ENCODE results near the gene GPR25.
A peak's percentile ranks its signal among the peaks of the same experiment; 100 is the strongest.

The GPR25 gene

DNA sequence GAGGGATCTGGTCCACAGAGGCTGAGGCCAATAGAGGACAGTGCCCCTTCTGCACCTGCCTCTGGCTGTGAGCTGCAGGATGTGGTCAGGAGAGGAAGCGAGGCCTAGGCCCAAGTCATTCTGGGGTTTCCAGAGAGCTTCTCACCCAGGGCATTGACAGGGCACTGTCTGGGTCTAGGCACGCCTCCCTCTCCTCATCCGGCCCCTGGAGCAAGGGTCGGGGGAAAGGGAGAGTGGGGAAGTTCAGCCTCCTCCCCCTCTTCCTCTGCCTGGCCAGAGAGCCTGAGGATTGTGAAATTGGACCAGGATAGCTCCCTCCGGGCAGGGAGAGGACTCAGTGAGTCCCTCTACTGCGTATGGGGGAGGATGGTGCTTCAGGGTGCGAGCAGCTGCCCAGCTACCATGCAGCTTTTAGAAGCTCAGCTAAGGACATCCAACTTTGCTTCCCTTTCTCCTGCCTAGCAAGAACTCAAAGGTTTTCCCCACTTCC lies 15.6 kb downstream of the GPR25 start:
- peak in 4 of 11 experiments; percentile 3 to 67 (median 42); a peak in 6 of 22 replicates for TF ChIP-seq Cebpa-rat (IDR thresholded peaks at IDR 0.05)
- H3K36me3 ChIP-seq = no peaks in the 10 kb centered on the region
- peak overlapping the region in 9 of 11 experiments; percentile 57 to 77 (median 68); a peak in 18 of 22 replicates for H3K9ac ChIP-seq
- H3K27ac ChIP-seq = peak overlapping the region in 10 of 11 experiments; percentile 4 to 91 (median 82); a peak in 19 of 22 replicates
- no peaks in the 10 kb centered on the region for H4K20me1 ChIP-seq
- peak overlapping the region; percentile 85 to 98 (median 91) for H3K4me2 ChIP-seq
- H3K4me1 ChIP-seq = peaks cover 57 to 89% (median 75%) of the 10 kb centered on the region in 10 experiments
- peak overlapping the region in 8 of 10 experiments; percentile 8 to 57 (median 46); a peak in 14 of 20 replicates for H3K4me3 ChIP-seq
- peaks cover 31 to 40% (median 37%) of the 10 kb centered on the region in 11 experiments for H3K27me3 ChIP-seq
- 0 out of 22 replicates have a peak, but pooled peaks cover 0 to 3% (median 0%) of the 10 kb centered on the region in 11 experiments for H3K9me3 ChIP-seq (replicated peaks in 1 of 11)

- peaks cover 34 to 52% (median 47%) of the 10 kb centered on the region in 11 experiments for H3K27me3 ChIP-seq
- 0 out of 22 replicates have a peak, but pooled peaks cover 0 to 3% (median 0%) of the 10 kb centered on the region in 11 experiments for H3K9me3 ChIP-seq (replicated peaks in 1 of 11)
- H3K9ac ChIP-seq = no peak overlapping the region; a peak in 1 of 22 replicates
- no peaks in the 10 kb centered on the region for H4K20me1 ChIP-seq
- no peak for TF ChIP-seq Cebpa-rat (IDR thresholded peaks at IDR 0.05)
- H3K4me1 ChIP-seq = peaks cover 57 to 98% (median 79%) of the 10 kb centered on the region in 10 experiments
- peak overlapping the region; percentile 85 to 98 (median 91) for H3K4me2 ChIP-seq
- H3K27ac ChIP-seq = peak overlapping the region in 8 of 11 experiments; percentile 75 to 91 (median 83); a peak in 10 of 22 replicates
- H3K4me3 ChIP-seq = no peak overlapping the region
- no peaks in the 10 kb centered on the region for H3K36me3 ChIP-seq
Measured at GRCh38 chr1:200889571-200889970, 16.8 kb downstream of the GPR25 start.

GRCh38 chr1:200890027-200890426 lies 17.2 kb downstream of the GPR25 start:
- Histone ChIP-seq H3K9me3 (replicated peaks in 1 of 11) (0 out of 22 replicates have a peak, but pooled peaks cover 0 to 3% (median 0%) of the 10 kb centered on the region in 11 experiments), H4K20me1 (no peaks in the 10 kb centered on the region), H3K4me3 (no peak overlapping the region), H3K27ac (peak overlapping the region in 1 of 11 experiments; percentile 91; a peak in 1 of 22 replicates), H3K9ac (no peak overlapping the region), H3K4me2 (peak overlapping the region; percentile 85 to 98 (median 91)), H3K4me1 (peaks cover 57 to 97% (median 79%) of the 10 kb centered on the region in 10 experiments), H3K36me3 (no peaks in the 10 kb centered on the region), H3K27me3 (peaks cover 34 to 53% (median 47%) of the 10 kb centered on the region in 11 experiments)
- TF ChIP-seq Cebpa-rat (IDR thresholded peaks at IDR 0.05) = no peak

- H3K9ac ChIP-seq = peak overlapping the region; percentile 34 to 86 (median 65); a peak in 19 of 22 replicates
- no peaks in the 10 kb centered on the region for H3K36me3 ChIP-seq
- H4K20me1 ChIP-seq = no peaks in the 10 kb centered on the region
- H3K27ac ChIP-seq = peak overlapping the region in 9 of 11 experiments; percentile 23 to 80 (median 60); a peak in 14 of 22 replicates
- H3K4me2 ChIP-seq = peak overlapping the region; percentile 50 to 98 (median 91)
- H3K27me3 ChIP-seq = peaks cover 34 to 53% (median 47%) of the 10 kb centered on the region in 11 experiments
- peaks cover 50 to 97% (median 76%) of the 10 kb centered on the region in 10 experiments for H3K4me1 ChIP-seq
- TF ChIP-seq Cebpa-rat (IDR thresholded peaks at IDR 0.05) = no peak
- H3K4me3 ChIP-seq = peak overlapping the region; percentile 24 to 69 (median 52); a peak in 19 of 20 replicates
- H3K9me3 ChIP-seq (replicated peaks in 1 of 11) = 0 out of 22 replicates have a peak, but pooled peaks cover 0 to 3% (median 0%) of the 10 kb centered on the region in 11 experiments
Measured at GRCh38 chr1:200890818-200891773, 18.3 kb downstream of the GPR25 start.

- peak overlapping the region; percentile 50 to 98 (median 91); a peak in 20 of 22 replicates for H3K4me2 ChIP-seq
- H3K4me1 ChIP-seq = peaks cover 47 to 95% (median 76%) of the 10 kb centered on the region in 10 experiments
- peak overlapping the region in 9 of 10 experiments; percentile 8 to 69 (median 54); a peak in 14 of 20 replicates for H3K4me3 ChIP-seq
- H3K27me3 ChIP-seq = peaks cover 34 to 53% (median 47%) of the 10 kb centered on the region in 11 experiments
- peak overlapping the region in 1 of 11 experiments; percentile 76; a peak in 1 of 22 replicates for H3K27ac ChIP-seq
- H3K9me3 ChIP-seq (replicated peaks in 1 of 11) = 0 out of 22 replicates have a peak, but pooled peaks cover 0 to 3% (median 0%) of the 10 kb centered on the region in 11 experiments
- TF ChIP-seq Cebpa-rat (IDR thresholded peaks at IDR 0.05) = no peak
- no peaks in the 10 kb centered on the region for H3K36me3 ChIP-seq
- peak overlapping the region in 4 of 11 experiments; percentile 59 to 76 (median 70); a peak in 5 of 22 replicates for H3K9ac ChIP-seq
- no peaks in the 10 kb centered on the region for H4K20me1 ChIP-seq
Measured at GRCh38 chr1:200891774-200892157, 19.0 kb downstream of the GPR25 start.

GRCh38 chr1:200892546-200892945 lies 19.8 kb downstream of the GPR25 start:
- H3K4me3 ChIP-seq = peak overlapping the region in 3 of 10 experiments; percentile 58 to 69 (median 64); a peak in 2 of 20 replicates
- no peak overlapping the region for H3K27ac ChIP-seq
- H3K36me3 ChIP-seq = no peaks in the 10 kb centered on the region
- 0 out of 22 replicates have a peak, but pooled peaks cover 0 to 3% (median 0%) of the 10 kb centered on the region in 11 experiments for H3K9me3 ChIP-seq (replicated peaks in 1 of 11)
- H4K20me1 ChIP-seq = no peaks in the 10 kb centered on the region
- H3K27me3 ChIP-seq = peaks cover 34 to 53% (median 47%) of the 10 kb centered on the region in 11 experiments
- peaks cover 44 to 95% (median 76%) of the 10 kb centered on the region in 10 experiments for H3K4me1 ChIP-seq
- H3K9ac ChIP-seq = no peak overlapping the region
- peak overlapping the region in 7 of 11 experiments; percentile 85 to 97 (median 91); a peak in 13 of 22 replicates for H3K4me2 ChIP-seq
- no peak for TF ChIP-seq Cebpa-rat (IDR thresholded peaks at IDR 0.05)

- H3K27ac ChIP-seq = no peak overlapping the region
- no peaks in the 10 kb centered on the region for H3K36me3 ChIP-seq
- no peak overlapping the region for H3K9ac ChIP-seq
- peak overlapping the region in 4 of 11 experiments; percentile 85 to 95 (median 92); a peak in 6 of 22 replicates for H3K4me2 ChIP-seq
- peaks cover 34 to 53% (median 47%) of the 10 kb centered on the region in 11 experiments for H3K27me3 ChIP-seq
- TF ChIP-seq Cebpa-rat (IDR thresholded peaks at IDR 0.05) = no peak
- H3K4me1 ChIP-seq = peaks cover 44 to 95% (median 76%) of the 10 kb centered on the region in 10 experiments
- H4K20me1 ChIP-seq = no peaks in the 10 kb centered on the region
- 0 out of 22 replicates have a peak, but pooled peaks cover 0 to 3% (median 0%) of the 10 kb centered on the region in 11 experiments for H3K9me3 ChIP-seq (replicated peaks in 1 of 11)
- no peak overlapping the region for H3K4me3 ChIP-seq
Measured at GRCh38 chr1:200892958-200893357, 20.2 kb downstream of the GPR25 start.

DNA sequence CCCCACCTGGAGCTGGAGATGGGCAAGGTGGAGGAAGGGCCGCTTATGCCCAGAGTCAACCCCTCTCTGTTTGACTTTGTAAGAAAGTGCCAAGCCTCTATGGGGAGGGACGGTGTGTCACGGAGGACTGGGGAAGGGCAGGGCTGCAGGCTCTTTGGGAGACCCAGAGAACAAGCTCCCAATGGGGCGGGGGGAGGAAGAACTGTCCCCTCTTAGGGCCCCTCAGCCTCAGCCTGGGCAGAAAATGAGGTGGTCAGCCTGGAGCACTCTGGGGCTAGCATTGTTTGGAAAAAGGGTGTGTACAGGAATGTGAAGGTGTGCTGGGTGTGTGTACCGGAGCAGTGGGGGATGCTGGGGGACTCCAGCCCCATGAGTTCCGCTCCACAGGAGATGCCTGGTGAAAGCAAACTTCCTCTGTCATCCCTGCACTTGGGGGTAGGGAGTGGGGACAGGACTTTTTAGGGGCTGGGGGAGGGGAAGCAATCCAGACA lies 20.7 kb downstream of the GPR25 start:
- Histone ChIP-seq H3K27ac (no peak overlapping the region), H3K4me2 (peak overlapping the region in 7 of 11 experiments; percentile 17 to 58 (median 38); a peak in 9 of 22 replicates), H3K4me1 (peaks cover 44 to 95% (median 76%) of the 10 kb centered on the region in 10 experiments), H3K36me3 (no peaks in the 10 kb centered on the region), H3K9me3 (replicated peaks in 1 of 11) (0 out of 22 replicates have a peak, but pooled peaks cover 0 to 3% (median 0%) of the 10 kb centered on the region in 11 experiments), H3K4me3 (no peak overlapping the region), H3K27me3 (peaks cover 34 to 53% (median 47%) of the 10 kb centered on the region in 11 experiments), H4K20me1 (no peaks in the 10 kb centered on the region), H3K9ac (no peak overlapping the region)
- no peak for TF ChIP-seq Cebpa-rat (IDR thresholded peaks at IDR 0.05)
